Gastroesophageal sphincter (tissue), 3 donors: ENCODE measurements around the gene HCRT.

ENCODE experiments used
- EP300 ChIP-seq: sonication (generic); formaldehyde crosslinking; IDR thresholded peaks from one replicate; pipeline ENCODE4 v1.6.1; 2017; ENCODE audit warnings: antibody characterized with exemption, mild to moderate bottlenecking
- POLR2A ChIP-seq, 2 donors: fragments of 450-650 bp; IDR thresholded peaks; one replicate each; pipeline ENCODE4 v1.6.1; 2017; ENCODE audit warnings: antibody characterized with exemption in 2 of 2, mild to moderate bottlenecking in 2 of 2, moderate library complexity in 1 of 2
- POLR2AphosphoS5 ChIP-seq: sonication (generic); formaldehyde crosslinking; IDR thresholded peaks from one replicate; pipeline ENCODE4 v1.6.1; 2017; ENCODE audit warnings: antibody characterized with exemption
- TF ChIP-seq, protein P1 (sequence below), 4 experiments: fragments of 200-600 bp in 2 of 4; fragments of 450-650 bp in 2 of 4; sonication (generic) in 1 of 4; IDR thresholded peaks; one replicate each; pipeline ENCODE4 v1.5.1; 2017 to 2019; ENCODE audit warnings: antibody characterized with exemption in 4 of 4, mild to moderate bottlenecking in 2 of 4, moderate library complexity in 2 of 4

DNA sequence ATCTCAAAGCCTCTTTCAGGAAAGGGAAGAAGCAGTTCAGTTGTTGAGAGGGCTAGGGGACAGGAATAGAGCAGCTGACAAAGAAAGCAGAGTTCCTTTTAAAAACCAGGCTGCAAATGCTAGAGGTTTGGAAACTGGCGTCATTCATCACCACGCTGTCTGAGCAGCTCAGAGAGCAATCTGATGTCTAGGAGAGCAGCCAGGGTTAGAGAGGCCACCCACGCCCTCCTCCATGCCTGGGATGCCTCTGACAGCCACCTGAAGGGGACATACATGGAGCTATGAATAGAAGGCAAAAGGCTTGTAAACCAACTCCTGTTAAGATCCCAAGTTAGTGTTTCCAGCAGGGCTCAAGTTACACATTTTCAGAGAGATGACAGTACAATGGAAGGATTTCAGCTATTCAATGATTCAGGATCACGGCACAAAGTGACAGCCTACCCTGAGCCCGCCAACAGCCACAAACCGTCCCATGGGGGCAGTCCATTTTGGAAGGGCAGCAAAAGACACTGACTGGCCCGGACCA lies 42.8 kb downstream of the HCRT start:
- TF ChIP-seq, protein P1, sequence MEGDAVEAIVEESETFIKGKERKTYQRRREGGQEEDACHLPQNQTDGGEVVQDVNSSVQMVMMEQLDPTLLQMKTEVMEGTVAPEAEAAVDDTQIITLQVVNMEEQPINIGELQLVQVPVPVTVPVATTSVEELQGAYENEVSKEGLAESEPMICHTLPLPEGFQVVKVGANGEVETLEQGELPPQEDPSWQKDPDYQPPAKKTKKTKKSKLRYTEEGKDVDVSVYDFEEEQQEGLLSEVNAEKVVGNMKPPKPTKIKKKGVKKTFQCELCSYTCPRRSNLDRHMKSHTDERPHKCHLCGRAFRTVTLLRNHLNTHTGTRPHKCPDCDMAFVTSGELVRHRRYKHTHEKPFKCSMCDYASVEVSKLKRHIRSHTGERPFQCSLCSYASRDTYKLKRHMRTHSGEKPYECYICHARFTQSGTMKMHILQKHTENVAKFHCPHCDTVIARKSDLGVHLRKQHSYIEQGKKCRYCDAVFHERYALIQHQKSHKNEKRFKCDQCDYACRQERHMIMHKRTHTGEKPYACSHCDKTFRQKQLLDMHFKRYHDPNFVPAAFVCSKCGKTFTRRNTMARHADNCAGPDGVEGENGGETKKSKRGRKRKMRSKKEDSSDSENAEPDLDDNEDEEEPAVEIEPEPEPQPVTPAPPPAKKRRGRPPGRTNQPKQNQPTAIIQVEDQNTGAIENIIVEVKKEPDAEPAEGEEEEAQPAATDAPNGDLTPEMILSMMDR (IDR thresholded peaks at IDR 0.05): no peak
- TF ChIP-seq EP300 (no peak), POLR2A (IDR thresholded peaks at IDR 0.05) (no peak), POLR2AphosphoS5 (no peak)
